Sigmoid colon (tissue), 4 donors: ENCODE data around the gene AKR1C2.

Experiments
- EP300 ChIP-seq, 4 donors: sonication (generic); formaldehyde crosslinking; IDR thresholded peaks; one replicate each; pipeline ENCODE4 v1.6.1; 2017; ENCODE audit warnings: antibody characterized with exemption in 4 of 4
- POLR2A ChIP-seq, 2 donors: fragments of 450-650 bp; IDR thresholded peaks; one replicate each; pipeline ENCODE4 v1.6.1; 2016; ENCODE audit warnings: antibody characterized with exemption in 2 of 2, mild to moderate bottlenecking in 2 of 2, moderate library complexity in 2 of 2
- POLR2AphosphoS5 ChIP-seq, 4 donors: sonication (generic); formaldehyde crosslinking; IDR thresholded peaks; one replicate each; pipeline ENCODE4 v1.6.1; 2017; ENCODE audit warnings: antibody characterized with exemption in 4 of 4
- TF ChIP-seq, protein P1 (sequence below), 4 experiments: fragments of 450-650 bp in 3 of 4; fragments of 200-600 bp in 1 of 4; IDR thresholded peaks; one replicate each; pipeline ENCODE4 v1.5.1; 2016 to 2019; ENCODE audit warnings: antibody characterized with exemption in 4 of 4, mild to moderate bottlenecking in 3 of 4, moderate library complexity in 2 of 4

DNA sequence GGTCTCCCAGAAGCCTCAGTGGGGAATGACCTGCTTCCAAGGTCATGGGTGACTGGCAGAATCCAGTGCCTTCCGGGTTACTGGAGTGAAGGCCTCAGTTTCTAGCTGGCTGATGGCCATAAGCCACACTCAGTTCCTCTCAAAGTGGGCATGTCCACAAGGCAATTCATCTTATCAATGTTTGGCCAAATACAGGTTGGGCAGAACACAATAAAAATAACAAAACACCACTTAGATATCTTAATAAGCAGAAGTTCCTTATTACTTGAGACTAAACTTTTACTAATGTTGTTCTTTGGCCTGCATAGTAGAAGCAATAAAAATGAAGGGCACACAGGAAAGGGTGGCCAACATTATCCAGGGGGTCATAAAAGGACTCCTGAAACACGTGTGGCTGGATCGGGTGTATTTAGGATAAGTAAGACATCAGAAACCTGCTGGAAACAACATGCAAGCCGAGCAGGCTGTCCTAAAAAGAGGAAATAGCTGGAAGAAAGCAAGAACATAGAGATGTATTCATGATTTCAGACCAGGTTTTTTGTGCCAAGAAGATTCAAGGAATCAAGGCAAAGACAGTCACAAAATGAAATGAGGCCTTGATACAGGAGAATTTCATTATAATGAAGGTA lies 19.6 kb upstream of the AKR1C2 start:
- TF ChIP-seq, protein P1, sequence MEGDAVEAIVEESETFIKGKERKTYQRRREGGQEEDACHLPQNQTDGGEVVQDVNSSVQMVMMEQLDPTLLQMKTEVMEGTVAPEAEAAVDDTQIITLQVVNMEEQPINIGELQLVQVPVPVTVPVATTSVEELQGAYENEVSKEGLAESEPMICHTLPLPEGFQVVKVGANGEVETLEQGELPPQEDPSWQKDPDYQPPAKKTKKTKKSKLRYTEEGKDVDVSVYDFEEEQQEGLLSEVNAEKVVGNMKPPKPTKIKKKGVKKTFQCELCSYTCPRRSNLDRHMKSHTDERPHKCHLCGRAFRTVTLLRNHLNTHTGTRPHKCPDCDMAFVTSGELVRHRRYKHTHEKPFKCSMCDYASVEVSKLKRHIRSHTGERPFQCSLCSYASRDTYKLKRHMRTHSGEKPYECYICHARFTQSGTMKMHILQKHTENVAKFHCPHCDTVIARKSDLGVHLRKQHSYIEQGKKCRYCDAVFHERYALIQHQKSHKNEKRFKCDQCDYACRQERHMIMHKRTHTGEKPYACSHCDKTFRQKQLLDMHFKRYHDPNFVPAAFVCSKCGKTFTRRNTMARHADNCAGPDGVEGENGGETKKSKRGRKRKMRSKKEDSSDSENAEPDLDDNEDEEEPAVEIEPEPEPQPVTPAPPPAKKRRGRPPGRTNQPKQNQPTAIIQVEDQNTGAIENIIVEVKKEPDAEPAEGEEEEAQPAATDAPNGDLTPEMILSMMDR (IDR thresholded peaks at IDR 0.05) = no peak
- TF ChIP-seq POLR2A (IDR thresholded peaks at IDR 0.05) = no peak
- TF ChIP-seq POLR2AphosphoS5 (IDR thresholded peaks at IDR 0.05) = no peak
- TF ChIP-seq EP300 (IDR thresholded peaks at IDR 0.05) = no peak
